GM19351 (cell line): ENCODE measurements around the gene HSPA8.
"Not testable (repeated sequence)": the region's sequence is repeated elsewhere in the genome, so short reads cannot be mapped to it uniquely, and the experiment has no call there.

Experiments
- ATAC-seq: cut with Tn5 transposase; IDR thresholded peaks from one replicate; pipeline ENCODE4 v1.9.1; 2021; ENCODE audit warnings: mild to moderate bottlenecking, moderate library complexity; ENCODE audit not compliant: unreplicated experiment

The HSPA8 gene

GRCh38 chr11:123072762-123073161 is 10.8 kb upstream of the HSPA8 start:
- ATAC-seq: no peak

GRCh38 chr11:123072332-123072761 is 10.4 kb upstream of the HSPA8 start:
- ATAC-seq: no peak

GRCh38 chr11:123069908-123070821 is 8.2 kb upstream of the HSPA8 start:
- peak; percentile 54 for ATAC-seq

GRCh38 chr11:123065621-123066020 is 3.7 kb upstream of the HSPA8 start:
- no peak for ATAC-seq

DNA sequence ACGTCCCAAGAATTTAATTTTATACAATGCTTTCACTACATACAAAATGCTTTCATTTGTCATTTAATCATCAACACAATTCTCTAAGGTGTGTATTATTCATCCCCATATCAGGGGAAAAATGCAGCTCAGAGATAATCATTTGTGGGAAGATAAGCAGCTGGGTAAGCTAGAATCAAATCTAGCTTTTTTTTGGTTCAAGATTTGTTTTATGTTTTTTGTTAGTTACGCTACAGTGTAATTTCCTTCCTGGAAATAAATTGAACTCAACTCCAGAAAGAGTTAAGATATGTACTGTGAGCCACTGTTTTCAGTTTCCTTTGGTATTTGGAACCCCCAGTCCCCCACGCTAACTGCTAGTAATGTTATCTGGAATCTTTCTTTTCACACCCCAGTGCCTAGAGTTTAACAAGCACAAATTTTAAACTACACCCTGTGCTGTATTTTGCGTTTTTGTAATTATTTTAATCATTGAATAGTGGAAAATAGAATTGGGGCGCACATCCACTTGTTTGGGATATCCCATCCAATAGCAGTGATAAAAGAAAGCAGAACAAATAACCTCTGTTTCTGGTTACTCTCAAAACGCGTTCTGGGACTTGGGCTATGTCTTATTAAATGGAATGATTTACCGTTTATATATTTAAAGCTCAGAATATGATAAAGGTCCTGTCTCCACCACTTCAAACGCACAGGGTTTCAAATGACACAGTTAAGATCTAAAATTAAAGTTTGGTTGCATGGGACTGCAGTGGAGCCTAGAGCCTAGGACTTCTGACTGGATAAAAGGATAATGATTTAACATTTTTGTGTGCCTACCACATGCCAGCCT is 2.1 kb upstream of the HSPA8 start:
- no peak for ATAC-seq

DNA sequence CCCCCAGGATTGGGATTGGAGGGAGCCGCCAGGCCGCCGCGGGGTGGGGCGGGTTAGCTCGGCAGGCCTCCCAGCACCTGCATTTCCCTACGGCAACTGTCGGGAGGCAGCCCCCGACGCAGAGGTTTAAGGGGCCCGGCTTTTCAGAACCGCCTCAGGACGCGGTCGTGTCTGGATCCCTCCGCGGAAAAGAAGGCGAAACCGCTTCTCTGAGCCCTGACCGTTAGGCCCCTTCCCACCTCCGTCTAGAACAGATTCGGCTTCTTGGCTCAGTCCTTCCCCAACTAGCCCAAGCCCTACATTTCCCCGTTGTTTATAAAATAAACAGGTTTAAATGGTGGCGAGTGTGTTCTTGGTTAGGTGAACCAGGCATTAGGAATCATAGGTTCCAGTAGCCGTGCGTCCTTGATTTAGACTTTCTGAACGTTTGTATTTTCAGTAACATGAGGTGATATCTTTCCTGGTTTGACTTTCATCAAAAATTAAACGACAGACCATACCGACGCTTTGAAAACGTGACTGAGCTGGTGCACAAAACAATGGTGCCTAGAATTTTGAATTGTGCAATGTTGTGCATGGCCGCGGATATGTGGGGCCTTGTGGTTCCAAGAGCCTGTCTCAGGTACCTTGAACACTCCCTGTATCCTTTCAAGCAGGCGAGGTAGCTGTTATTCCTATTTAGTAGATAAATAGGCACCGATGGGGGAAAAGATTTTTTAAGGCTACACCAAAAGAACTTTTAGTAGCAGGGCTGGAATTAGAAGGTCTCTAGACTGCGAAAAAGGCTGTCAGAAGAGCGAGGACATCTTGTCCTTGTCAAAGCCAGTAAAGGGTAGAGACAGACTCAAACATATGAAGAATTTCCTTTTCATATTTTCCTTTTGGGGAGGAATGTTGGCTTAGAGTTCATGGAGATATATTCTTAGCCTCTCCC is 1.2 kb upstream of the HSPA8 start:
- no peak for ATAC-seq

- peak; percentile 84 for ATAC-seq
Measured at GRCh38 chr11:123062158-123062891, 389 bp upstream of the HSPA8 start.

DNA sequence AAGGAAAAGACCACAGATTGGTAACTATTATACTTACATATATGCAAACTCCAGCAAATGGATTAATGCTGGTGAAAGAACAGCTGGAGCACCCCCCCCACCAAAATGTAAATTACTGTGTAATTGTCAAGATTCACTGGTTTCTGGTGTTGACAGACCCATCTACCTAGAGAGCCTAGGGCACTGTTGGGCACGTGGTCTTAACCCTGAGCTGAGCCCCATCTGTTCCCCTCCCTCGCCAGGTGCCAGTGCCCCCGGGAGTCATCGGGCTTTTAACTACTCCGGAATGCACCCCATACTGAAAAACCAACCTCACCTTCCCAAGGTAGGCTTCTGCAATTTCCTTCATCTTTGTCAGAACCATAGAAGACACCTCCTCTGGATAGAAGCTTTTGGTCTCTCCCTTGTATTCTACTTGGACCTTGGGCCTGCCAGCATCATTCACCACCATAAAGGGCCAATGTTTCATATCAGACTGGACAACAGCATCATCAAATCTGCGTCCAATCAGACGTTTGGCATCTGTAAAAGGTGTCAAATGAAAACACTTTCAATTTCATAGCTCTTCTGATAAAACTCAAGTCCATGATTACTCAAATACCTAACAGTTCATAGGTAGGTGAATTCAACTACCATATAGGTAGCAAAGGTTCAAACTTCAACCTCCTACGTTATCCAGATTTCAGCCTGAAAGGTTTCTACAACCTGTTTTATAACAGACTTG is 1.5 kb downstream of the HSPA8 start:
- ATAC-seq: no peak

DNA sequence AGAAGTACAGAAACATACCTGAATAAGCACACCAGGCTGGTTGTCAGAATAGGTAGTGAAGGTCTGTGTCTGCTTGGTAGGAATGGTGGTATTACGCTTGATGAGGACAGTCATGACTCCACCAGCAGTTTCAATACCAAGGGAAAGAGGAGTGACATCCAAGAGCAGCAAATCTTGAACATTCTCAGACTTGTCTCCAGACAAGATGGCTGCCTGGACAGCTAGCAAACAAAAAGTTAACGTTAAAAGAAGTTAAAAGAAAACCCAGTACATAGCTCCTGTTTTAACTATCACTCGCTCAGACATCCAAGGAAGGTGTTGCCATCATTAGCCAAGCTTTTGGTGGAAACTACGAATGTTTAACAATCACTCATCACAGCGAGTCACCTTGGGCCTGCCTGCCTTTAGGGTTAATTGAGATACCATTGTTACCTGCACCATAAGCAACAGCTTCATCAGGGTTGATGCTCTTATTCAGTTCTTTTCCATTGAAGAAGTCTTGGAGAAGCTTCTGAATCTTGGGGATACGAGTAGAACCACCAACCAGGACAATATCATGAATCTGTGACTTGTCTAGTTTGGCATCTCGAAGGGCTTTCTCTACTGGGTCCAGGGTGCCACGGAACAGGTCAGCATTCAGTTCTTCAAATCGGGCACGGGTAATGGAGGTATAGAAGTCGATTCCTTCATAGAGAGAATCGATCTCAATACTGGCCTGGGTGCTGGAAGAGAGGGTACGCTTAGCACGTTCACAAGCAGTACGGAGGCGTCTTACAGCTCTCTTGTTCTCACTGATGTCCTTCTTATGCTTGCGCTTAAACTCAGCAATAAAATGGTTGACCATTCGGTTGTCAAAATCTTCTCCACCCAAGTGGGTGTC is 2.7 kb downstream of the HSPA8 start:
- ATAC-seq: not testable (repeated sequence)

DNA sequence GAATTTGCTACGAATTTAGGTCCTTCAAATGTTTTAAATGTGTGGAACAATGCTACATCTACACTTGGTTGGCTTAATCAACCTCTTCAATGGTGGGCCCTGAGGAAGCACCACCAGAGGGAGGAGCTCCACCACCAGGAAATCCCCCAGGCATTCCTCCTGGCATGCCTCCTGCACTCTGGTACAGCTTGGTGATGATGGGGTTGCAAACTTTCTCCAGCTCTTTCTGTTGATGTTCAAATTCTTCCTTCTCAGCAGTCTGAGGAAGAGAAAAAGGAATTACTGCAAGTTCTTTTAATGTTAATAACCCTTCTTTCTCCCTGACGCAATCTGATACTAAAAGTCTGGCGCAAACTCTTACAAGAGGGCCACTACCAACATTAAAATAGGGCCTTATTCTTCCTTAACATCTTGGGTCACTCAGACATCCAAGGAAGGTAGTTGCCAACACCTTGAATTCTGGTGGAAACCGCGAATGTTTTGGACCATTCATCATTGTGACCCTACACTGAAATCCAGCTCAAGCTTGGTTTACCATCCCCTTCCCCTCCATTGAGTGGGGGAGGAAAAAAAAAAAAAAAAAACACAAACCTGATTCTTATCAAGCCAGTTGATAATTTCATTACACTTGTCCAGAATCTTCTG is 4.2 kb downstream of the HSPA8 start:
- ATAC-seq: no peak

- no peak for ATAC-seq
Measured at GRCh38 chr11:123056835-123057491, 5.0 kb downstream of the HSPA8 start.

DNA sequence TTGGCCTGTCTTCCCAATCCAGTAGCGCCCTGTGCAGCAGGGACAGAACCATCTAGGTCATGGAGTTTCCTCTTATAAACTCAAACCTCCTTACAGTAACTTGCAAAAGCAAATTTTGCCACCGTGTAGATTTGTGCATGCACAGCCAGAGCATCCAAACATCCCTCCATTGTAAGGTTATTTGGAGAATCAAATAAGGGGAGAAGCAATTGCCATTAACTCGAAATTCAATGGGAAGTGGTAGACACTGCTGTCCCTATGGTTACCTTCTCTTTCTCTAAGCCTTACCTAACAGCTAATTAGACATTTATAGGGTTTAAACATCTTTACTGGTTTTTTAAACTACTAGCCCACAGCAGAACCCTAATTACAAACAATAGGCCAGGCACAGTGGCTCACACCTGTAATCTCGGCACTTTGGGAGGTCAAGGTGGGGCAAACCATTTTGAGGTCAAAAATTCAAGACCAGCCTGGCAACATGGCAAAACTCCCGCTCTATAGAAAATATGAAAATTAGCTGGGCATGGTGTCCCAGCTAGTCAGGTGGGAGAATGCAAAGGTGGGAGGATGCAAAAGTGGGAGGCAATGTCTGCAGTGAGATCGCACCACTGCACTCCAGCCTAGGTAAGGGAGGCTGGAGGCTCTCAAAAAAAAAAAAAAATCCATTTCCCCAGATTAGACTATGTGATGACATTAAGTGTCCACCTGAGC is 6.6 kb downstream of the HSPA8 start:
- no peak for ATAC-seq

- peak; percentile 77 for ATAC-seq
Measured at GRCh38 chr11:123054301-123055065, 7.5 kb downstream of the HSPA8 start.

- no peak for ATAC-seq
Measured at GRCh38 chr11:123052901-123053721, 8.8 kb downstream of the HSPA8 start.

- no peak for ATAC-seq
Measured at GRCh38 chr11:123051634-123052033, 10.3 kb downstream of the HSPA8 start.
